Trophoblast cell (in vitro differentiated cells and primary cell): ENCODE results near the gene FGD2.

ENCODE experiments used
- DNase-seq, 2 donors: peaks; one replicate each; pipeline ENCODE4 v3.0.0-alpha.2; 2016
- H2AFZ ChIP-seq: 2 replicates; pipeline ENCODE4 v1.6.1; 2013; ENCODE audit warnings: low read length, moderate library complexity, mild to moderate bottlenecking; ENCODE audit not compliant: insufficient read depth, poor library complexity
- H2AK5ac ChIP-seq: 2 replicates; pipeline ENCODE4 v1.6.1; 2013; ENCODE audit warnings: mild to moderate bottlenecking, low read length
- H2BK120ac ChIP-seq: 2 replicates; pipeline ENCODE4 v1.6.1; 2013; ENCODE audit warnings: low read length, mild to moderate bottlenecking, moderate library complexity; ENCODE audit not compliant: insufficient read depth, poor library complexity
- H2BK12ac ChIP-seq: 2 replicates; pipeline ENCODE4 v1.6.1; 2013; ENCODE audit warnings: mild to moderate bottlenecking, low read length, moderate library complexity
- H2BK5ac ChIP-seq: 2 replicates; pipeline ENCODE4 v1.6.1; 2013; ENCODE audit warnings: low read length, low read depth, moderate library complexity, mild to moderate bottlenecking; ENCODE audit not compliant: poor library complexity
- H3K14ac ChIP-seq: 2 replicates; pipeline ENCODE4 v1.6.1; 2013; ENCODE audit warnings: mild to moderate bottlenecking, low read length
- H3K18ac ChIP-seq: 2 replicates; pipeline ENCODE4 v1.6.1; 2013; ENCODE audit warnings: mild to moderate bottlenecking, low read length
- H3K23ac ChIP-seq: 2 replicates; pipeline ENCODE4 v1.6.1; 2013; ENCODE audit warnings: low read length
- H3K27ac ChIP-seq: 2 replicates; pipeline ENCODE4 v1.5.1; 2013; ENCODE audit warnings: low read depth, mild to moderate bottlenecking, inconsistent platforms, low read length, moderate library complexity
- H3K27me3 ChIP-seq: 2 replicates; pipeline ENCODE4 v1.6.1; 2013; ENCODE audit warnings: inconsistent platforms, mild to moderate bottlenecking, low read length, moderate library complexity; ENCODE audit not compliant: insufficient read depth
- H3K36me3 ChIP-seq, 2 experiments: 1 replicate in 1 of 2; 2 replicates in 1 of 2; pipeline ENCODE4 v1.6.1; 2013; ENCODE audit warnings: low read length in 2 of 2, mild to moderate bottlenecking in 2 of 2, moderate library complexity in 1 of 2; ENCODE audit not compliant: insufficient read depth in 2 of 2, control insufficient read depth in 1 of 2
- H3K4ac ChIP-seq: 2 replicates; pipeline ENCODE4 v1.6.1; 2013; ENCODE audit warnings: low read depth, mild to moderate bottlenecking, low read length, moderate library complexity
- H3K4me1 ChIP-seq, 2 experiments: 1 replicate in 1 of 2; 2 replicates in 1 of 2; pipeline ENCODE4 v1.6.1; 2013; ENCODE audit warnings: low read length in 2 of 2, mild to moderate bottlenecking in 2 of 2, moderate library complexity in 1 of 2; ENCODE audit not compliant: insufficient read depth in 2 of 2, control insufficient read depth in 1 of 2
- H3K4me2 ChIP-seq: 2 replicates; pipeline ENCODE4 v1.6.1; 2013; ENCODE audit warnings: inconsistent platforms, mild to moderate bottlenecking, low read length, moderate library complexity
- H3K4me3 ChIP-seq: 2 replicates; pipeline ENCODE4 v1.5.1; 2013; ENCODE audit warnings: mild to moderate bottlenecking, low read depth, low read length, inconsistent platforms
- H3K79me1 ChIP-seq: one replicate; pipeline ENCODE4 v1.6.1; 2013; ENCODE audit warnings: low read length
- H3K79me2 ChIP-seq: 2 replicates; pipeline ENCODE4 v1.6.1; 2013; ENCODE audit warnings: low read length, mild to moderate bottlenecking; ENCODE audit not compliant: control insufficient read depth, insufficient read depth, poor library complexity
- H3K9ac ChIP-seq: 2 replicates; pipeline ENCODE4 v1.6.1; 2013; ENCODE audit warnings: mild to moderate bottlenecking, low read length
- H3K9me3 ChIP-seq: 2 replicates; pipeline ENCODE4 v1.6.1; 2013; ENCODE audit warnings: low read depth, mild to moderate bottlenecking, control low read depth, inconsistent platforms, low read length; ENCODE audit not compliant: insufficient read depth
- H4K12ac ChIP-seq: 2 replicates; pipeline ENCODE4 v1.6.1; 2013; ENCODE audit warnings: low read depth, mild to moderate bottlenecking, low read length, moderate library complexity
- H4K8ac ChIP-seq: 2 replicates; pipeline ENCODE4 v1.6.1; 2013; ENCODE audit warnings: low read depth, mild to moderate bottlenecking, low read length, moderate library complexity
- H4K91ac ChIP-seq: one replicate; pipeline ENCODE4 v1.6.1; 2013; ENCODE audit warnings: low read depth, mild to moderate bottlenecking, low read length, moderate library complexity
- WGBS: extraction: QIAGEN DNeasy Blood & Tissue Kit; methylation state at CpG from one replicate; pipeline ENCODE4 v1.1.7; 2013; ENCODE audit warnings: missing lambda C conversion rate; ENCODE audit not compliant: insufficient read length, insufficient coverage; ENCODE audit errors: extremely low coverage; 5-methylcytosine and 5-hydroxymethylcytosine counted together

FGD2 gene

GRCh38 chr6:37027036-37027720 is 21.7 kb downstream of the FGD2 start:
- Histone ChIP-seq H3K27ac (no peak overlapping the region), H3K79me1 (no peaks in the 10 kb centered on the region), H4K91ac (no peak overlapping the region), H3K27me3 (no peaks in the 10 kb centered on the region), H3K14ac (no peak overlapping the region), H3K4me2 (no peak overlapping the region), H3K79me2 (no peaks in the 10 kb centered on the region), H4K12ac (no peak overlapping the region), H3K9me3 (peaks cover 6% of the 10 kb centered on the region), H2BK120ac (no peak overlapping the region), H3K36me3 (no peaks in the 10 kb centered on the region), H3K4me3 (no peak overlapping the region), H2AFZ (no peak overlapping the region), H3K4me1 (no peaks in the 10 kb centered on the region), H2BK12ac (no peak overlapping the region), H3K4ac (no peak overlapping the region), H2BK5ac (no peak overlapping the region), H3K23ac (no peak overlapping the region), H4K8ac (no peak overlapping the region), H2AK5ac (no peak overlapping the region), H3K9ac (no peak overlapping the region), H3K18ac (no peak overlapping the region)
- DNase-seq: no peak
- WGBS: no CpG with 5 or more reads among the region's 15 CpGs

DNA sequence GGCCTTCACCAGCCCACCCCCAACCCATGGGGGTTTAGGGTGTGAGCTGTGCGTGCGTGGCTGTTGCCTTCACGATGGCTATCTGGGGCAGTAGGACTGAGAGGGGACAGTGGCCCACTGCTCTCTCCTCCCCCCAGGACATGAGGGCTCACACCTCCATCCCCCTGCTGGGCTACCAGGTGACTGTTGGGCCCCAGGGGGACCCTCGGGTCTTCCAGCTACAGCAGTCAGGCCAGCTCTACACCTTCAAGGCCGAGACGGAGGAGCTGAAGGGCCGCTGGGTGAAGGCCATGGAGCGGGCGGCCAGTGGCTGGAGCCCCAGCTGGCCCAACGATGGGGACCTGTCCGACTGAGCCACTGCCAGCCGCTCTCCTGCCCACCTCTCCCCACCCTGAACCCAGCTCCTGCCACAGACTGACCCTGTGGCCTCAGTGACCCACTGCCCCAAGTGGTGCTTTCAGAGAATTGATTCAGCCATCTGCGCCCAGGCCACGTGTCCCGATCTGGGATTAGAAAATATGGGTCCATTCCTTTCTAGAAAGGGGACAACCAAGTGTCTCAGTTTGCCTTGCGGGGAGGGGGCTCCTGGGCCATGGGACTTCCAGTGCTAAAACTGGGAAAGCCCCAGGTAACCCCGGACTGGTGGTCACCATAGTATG is 22.5 kb downstream of the FGD2 start:
- DNase-seq: no peak
- H2BK5ac ChIP-seq: no peak overlapping the region
- H2BK120ac ChIP-seq: no peak overlapping the region
- no peak overlapping the region for H3K4ac ChIP-seq
- H2AFZ ChIP-seq: no peak overlapping the region
- H3K27ac ChIP-seq: no peak overlapping the region
- H2AK5ac ChIP-seq: no peak overlapping the region
- no peak overlapping the region for H3K4me3 ChIP-seq
- H3K79me2 ChIP-seq: no peaks in the 10 kb centered on the region
- no peak overlapping the region for H4K91ac ChIP-seq
- H3K9ac ChIP-seq: no peak overlapping the region
- no peaks in the 10 kb centered on the region for H3K79me1 ChIP-seq
- no peaks in the 10 kb centered on the region for H3K36me3 ChIP-seq
- no peak overlapping the region for H3K14ac ChIP-seq
- no CpG with 5 or more reads among the region's 17 CpGs for WGBS
- H3K18ac ChIP-seq: no peak overlapping the region
- H2BK12ac ChIP-seq: no peak overlapping the region
- H3K4me1 ChIP-seq: no peaks in the 10 kb centered on the region
- no peak overlapping the region for H3K23ac ChIP-seq
- peak overlapping the region; percentile 39 for H4K12ac ChIP-seq
- peaks cover 2% of the 10 kb centered on the region for H3K9me3 ChIP-seq
- no peak overlapping the region for H3K4me2 ChIP-seq
- no peak overlapping the region for H4K8ac ChIP-seq
- H3K27me3 ChIP-seq: no peaks in the 10 kb centered on the region

GRCh38 chr6:37029249-37029971 is 24.0 kb downstream of the FGD2 start:
- no peak overlapping the region for H2BK12ac ChIP-seq
- no CpG with 5 or more reads among the region's 4 CpGs for WGBS
- no peak overlapping the region for H4K12ac ChIP-seq
- H3K79me2 ChIP-seq: no peaks in the 10 kb centered on the region
- no peaks in the 10 kb centered on the region for H3K36me3 ChIP-seq
- no peak overlapping the region for H4K91ac ChIP-seq
- H3K4ac ChIP-seq: no peak overlapping the region
- no peak overlapping the region for H3K9ac ChIP-seq
- no peak overlapping the region for H3K4me3 ChIP-seq
- H3K4me2 ChIP-seq: no peak overlapping the region
- no peak overlapping the region for H3K14ac ChIP-seq
- H3K18ac ChIP-seq: no peak overlapping the region
- DNase-seq: peak; percentile 86 to 91
- no peak overlapping the region for H3K27ac ChIP-seq
- no peaks in the 10 kb centered on the region for H3K4me1 ChIP-seq
- H2AFZ ChIP-seq: no peak overlapping the region
- no peaks in the 10 kb centered on the region for H3K79me1 ChIP-seq
- H3K27me3 ChIP-seq: no peaks in the 10 kb centered on the region
- no peak overlapping the region for H2BK120ac ChIP-seq
- no peak overlapping the region for H2AK5ac ChIP-seq
- H3K9me3 ChIP-seq: peaks cover 2% of the 10 kb centered on the region
- no peak overlapping the region for H2BK5ac ChIP-seq
- no peak overlapping the region for H3K23ac ChIP-seq
- H4K8ac ChIP-seq: no peak overlapping the region

DNA sequence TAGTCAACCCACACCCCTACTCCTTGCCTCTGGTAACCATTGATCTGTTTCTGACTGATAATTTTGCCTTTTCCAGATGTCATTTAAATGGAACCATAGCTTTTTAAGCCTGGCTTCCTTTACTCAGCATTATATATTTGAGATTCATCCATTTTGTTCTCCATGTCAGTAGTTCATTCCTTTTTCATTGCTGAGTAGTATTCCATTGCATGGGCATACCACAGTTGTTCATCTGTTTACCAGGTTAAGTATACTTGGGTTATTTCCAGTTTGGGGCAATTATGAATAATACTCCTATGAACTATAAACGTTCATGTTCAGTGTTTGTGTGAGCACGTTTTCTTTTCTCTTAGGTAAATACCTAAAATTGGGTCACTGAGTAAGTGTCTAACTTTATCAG is 25.1 kb downstream of the FGD2 start:
- no peak overlapping the region for H4K8ac ChIP-seq
- H2BK5ac ChIP-seq: no peak overlapping the region
- no peak overlapping the region for H2BK120ac ChIP-seq
- WGBS: no CpG with 5 or more reads among the region's 2 CpGs
- H3K23ac ChIP-seq: no peak overlapping the region
- no peak for DNase-seq
- H3K14ac ChIP-seq: no peak overlapping the region
- no peak overlapping the region for H3K4me3 ChIP-seq
- no peak overlapping the region for H3K9ac ChIP-seq
- no peaks in the 10 kb centered on the region for H3K79me2 ChIP-seq
- H4K91ac ChIP-seq: no peak overlapping the region
- no peak overlapping the region for H2BK12ac ChIP-seq
- H3K4me2 ChIP-seq: no peak overlapping the region
- no peaks in the 10 kb centered on the region for H3K27me3 ChIP-seq
- no peak overlapping the region for H3K18ac ChIP-seq
- H3K27ac ChIP-seq: no peak overlapping the region
- H4K12ac ChIP-seq: no peak overlapping the region
- H3K36me3 ChIP-seq: no peaks in the 10 kb centered on the region
- no peak overlapping the region for H2AK5ac ChIP-seq
- no peak overlapping the region for H3K4ac ChIP-seq
- H3K4me1 ChIP-seq: no peaks in the 10 kb centered on the region
- H3K79me1 ChIP-seq: no peaks in the 10 kb centered on the region
- no peak overlapping the region for H2AFZ ChIP-seq
- peaks cover 2% of the 10 kb centered on the region for H3K9me3 ChIP-seq
